IMR-90 (cell line): Measurements from ENCODE around the gene SH3RF1.

Source experiments
- BHLHE40 ChIP-seq: fragments of 150-350 bp; IDR thresholded peaks from 2 replicates; pipeline ENCODE4 v1.6.1; 2016; ENCODE audit warnings: mild to moderate bottlenecking, low read depth, low read length
- CEBPB ChIP-seq: IDR thresholded peaks from 2 replicates; pipeline ENCODE4 v1.6.1; 2012; ENCODE audit warnings: low read depth, low read length, improper control_type of control experiment
- FOS ChIP-seq: fragments of 150-350 bp; IDR thresholded peaks from 2 replicates; pipeline ENCODE4 v1.6.1; 2016; ENCODE audit warnings: low read depth, low read length
- MAZ ChIP-seq: IDR thresholded peaks from 2 replicates; pipeline ENCODE4 v1.6.1; 2012; ENCODE audit warnings: low read depth, mild to moderate bottlenecking, low read length, improper control_type of control experiment, moderate library complexity, borderline replicate concordance
- MXI1 ChIP-seq: IDR thresholded peaks from 2 replicates; pipeline ENCODE4 v1.6.1; 2012; ENCODE audit warnings: low read depth, mild to moderate bottlenecking, low read length, moderate library complexity, borderline replicate concordance
- NFE2L2 ChIP-seq: fragments of 150-350 bp; IDR thresholded peaks from 2 replicates; pipeline ENCODE4 v1.6.1; 2016; ENCODE audit warnings: low read depth, mild to moderate bottlenecking, low read length
- POLR2A ChIP-seq: IDR thresholded peaks from 2 replicates; pipeline ENCODE4 v1.6.1; 2012; ENCODE audit warnings: mild to moderate bottlenecking, low read depth, low read length
- RAD21 ChIP-seq: IDR thresholded peaks from 2 replicates; pipeline ENCODE4 v1.6.1; 2012; ENCODE audit warnings: low read length, improper control_type of control experiment
- RCOR1 ChIP-seq: IDR thresholded peaks from 2 replicates; pipeline ENCODE4 v1.6.1; 2012; ENCODE audit warnings: mild to moderate bottlenecking, low read length, improper control_type of control experiment; ENCODE audit not compliant: insufficient replicate concordance
- SMC3 ChIP-seq: fragments of 150-350 bp; IDR thresholded peaks from 2 replicates; pipeline ENCODE4 v1.6.1; 2016; ENCODE audit warnings: low read depth, mild to moderate bottlenecking, antibody characterized with exemption, low read length, moderate library complexity
- TF ChIP-seq, protein P1 (sequence below): conservative IDR thresholded peaks from 2 replicates; pipeline ENCODE4 v1.5.1; 2012; ENCODE audit warnings: mild to moderate bottlenecking, low read depth, low read length, improper control_type of control experiment
- TF ChIP-seq, protein P2 (sequence below): fragments of 150-350 bp; IDR thresholded peaks from 2 replicates; pipeline ENCODE4 v1.6.1; 2017; ENCODE audit warnings: mild to moderate bottlenecking, antibody characterized with exemption, low read length, low read depth
- TF ChIP-seq, protein P3 (sequence below): fragments of 150-350 bp; IDR thresholded peaks from 2 replicates; pipeline ENCODE4 v1.6.1; 2016; ENCODE audit warnings: low read depth, mild to moderate bottlenecking, low read length, moderate library complexity, borderline replicate concordance

DNA sequence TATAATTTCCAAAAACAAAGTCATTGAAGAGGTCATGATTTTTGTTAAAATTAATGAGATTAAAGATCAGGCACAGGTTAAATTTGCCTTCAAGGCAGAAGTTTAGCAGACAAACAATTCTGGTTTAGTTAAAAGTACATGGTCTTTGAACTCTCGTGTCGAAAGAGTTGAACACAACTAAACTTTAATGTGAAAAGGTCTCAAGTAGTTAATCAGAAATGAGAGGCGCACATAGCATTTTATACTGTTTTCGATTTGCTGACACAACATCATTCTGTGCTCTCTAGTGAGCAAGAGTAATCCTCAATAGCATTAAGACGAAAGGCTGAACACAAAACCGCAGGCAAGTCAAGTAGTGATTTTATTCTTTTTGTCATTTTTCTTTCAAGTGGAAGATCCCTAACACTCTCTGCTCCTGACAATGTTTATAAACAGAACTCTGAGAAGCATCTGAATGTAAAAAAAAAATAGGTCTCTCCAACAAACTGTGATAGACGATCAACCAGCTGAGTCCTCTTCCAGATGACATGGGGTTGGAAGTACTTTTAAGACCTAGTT is 49.8 kb downstream of the SH3RF1 start:
- TF ChIP-seq RCOR1 (no peak), POLR2A (no peak), RAD21 (no peak), FOS (no peak), SMC3 (no peak), BHLHE40 (no peak), NFE2L2 (no peak), MAZ (no peak), CEBPB (no peak), MXI1 (no peak)
- TF ChIP-seq, protein P1, sequence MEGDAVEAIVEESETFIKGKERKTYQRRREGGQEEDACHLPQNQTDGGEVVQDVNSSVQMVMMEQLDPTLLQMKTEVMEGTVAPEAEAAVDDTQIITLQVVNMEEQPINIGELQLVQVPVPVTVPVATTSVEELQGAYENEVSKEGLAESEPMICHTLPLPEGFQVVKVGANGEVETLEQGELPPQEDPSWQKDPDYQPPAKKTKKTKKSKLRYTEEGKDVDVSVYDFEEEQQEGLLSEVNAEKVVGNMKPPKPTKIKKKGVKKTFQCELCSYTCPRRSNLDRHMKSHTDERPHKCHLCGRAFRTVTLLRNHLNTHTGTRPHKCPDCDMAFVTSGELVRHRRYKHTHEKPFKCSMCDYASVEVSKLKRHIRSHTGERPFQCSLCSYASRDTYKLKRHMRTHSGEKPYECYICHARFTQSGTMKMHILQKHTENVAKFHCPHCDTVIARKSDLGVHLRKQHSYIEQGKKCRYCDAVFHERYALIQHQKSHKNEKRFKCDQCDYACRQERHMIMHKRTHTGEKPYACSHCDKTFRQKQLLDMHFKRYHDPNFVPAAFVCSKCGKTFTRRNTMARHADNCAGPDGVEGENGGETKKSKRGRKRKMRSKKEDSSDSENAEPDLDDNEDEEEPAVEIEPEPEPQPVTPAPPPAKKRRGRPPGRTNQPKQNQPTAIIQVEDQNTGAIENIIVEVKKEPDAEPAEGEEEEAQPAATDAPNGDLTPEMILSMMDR = no peak
- TF ChIP-seq, protein P2, sequence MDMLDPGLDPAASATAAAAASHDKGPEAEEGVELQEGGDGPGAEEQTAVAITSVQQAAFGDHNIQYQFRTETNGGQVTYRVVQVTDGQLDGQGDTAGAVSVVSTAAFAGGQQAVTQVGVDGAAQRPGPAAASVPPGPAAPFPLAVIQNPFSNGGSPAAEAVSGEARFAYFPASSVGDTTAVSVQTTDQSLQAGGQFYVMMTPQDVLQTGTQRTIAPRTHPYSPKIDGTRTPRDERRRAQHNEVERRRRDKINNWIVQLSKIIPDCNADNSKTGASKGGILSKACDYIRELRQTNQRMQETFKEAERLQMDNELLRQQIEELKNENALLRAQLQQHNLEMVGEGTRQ = no peak
- TF ChIP-seq, protein P3, sequence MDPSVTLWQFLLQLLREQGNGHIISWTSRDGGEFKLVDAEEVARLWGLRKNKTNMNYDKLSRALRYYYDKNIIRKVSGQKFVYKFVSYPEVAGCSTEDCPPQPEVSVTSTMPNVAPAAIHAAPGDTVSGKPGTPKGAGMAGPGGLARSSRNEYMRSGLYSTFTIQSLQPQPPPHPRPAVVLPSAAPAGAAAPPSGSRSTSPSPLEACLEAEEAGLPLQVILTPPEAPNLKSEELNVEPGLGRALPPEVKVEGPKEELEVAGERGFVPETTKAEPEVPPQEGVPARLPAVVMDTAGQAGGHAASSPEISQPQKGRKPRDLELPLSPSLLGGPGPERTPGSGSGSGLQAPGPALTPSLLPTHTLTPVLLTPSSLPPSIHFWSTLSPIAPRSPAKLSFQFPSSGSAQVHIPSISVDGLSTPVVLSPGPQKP = no peak
